Activated naive CD4-positive, alpha-beta T cell (primary cell): ENCODE measurements around the gene CELF4.

Experiments used
- DNase-seq, 4 experiments: peaks; one replicate each; lab custom pipeline; 2025; lab: John Stamatoyannopoulos, UW

The CELF4 gene

DNA sequence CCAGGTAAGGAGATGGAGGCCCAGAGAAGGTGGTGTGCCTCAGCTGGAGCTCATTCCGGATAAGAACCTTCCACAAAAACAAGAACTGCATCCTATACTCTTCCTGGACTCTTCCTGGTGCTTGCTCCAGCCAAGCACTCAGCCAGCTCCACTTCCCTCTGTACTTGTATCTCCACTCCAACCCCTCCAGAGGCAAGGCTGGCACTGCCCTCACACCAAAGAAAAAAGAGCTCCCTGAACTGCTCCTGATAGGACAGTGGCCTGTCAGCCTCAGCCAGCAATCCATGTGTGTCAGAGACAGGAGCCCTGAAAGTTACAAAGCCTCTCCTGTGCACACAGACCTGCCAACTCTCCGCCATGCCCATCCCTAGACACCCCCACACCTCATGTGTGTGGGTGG lies 248.1 kb downstream of the CELF4 start:
- no peak for DNase-seq

- no peak for DNase-seq
Measured at GRCh38 chr18:37316468-37316867, 249.1 kb downstream of the CELF4 start.

DNA sequence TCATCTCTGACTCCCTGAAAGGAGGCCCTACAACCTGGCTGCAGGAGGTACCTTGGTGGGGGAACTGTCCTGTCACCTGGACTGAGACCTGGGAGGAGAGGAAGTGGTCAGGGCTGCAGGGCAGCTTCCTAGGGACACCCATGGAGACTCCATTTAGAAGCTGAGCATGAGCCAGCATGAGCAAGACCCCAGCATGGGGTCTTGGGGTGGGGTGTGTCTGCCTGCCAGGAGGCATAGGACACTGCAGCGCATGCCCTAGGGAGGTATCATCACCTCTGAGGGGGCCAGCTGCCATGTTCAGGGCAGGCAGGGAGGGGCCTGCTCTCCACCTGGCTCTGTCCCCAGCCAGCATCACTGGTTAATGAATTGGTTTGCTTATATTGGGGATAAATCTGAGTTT lies 249.7 kb downstream of the CELF4 start:
- DNase-seq = no peak

DNA sequence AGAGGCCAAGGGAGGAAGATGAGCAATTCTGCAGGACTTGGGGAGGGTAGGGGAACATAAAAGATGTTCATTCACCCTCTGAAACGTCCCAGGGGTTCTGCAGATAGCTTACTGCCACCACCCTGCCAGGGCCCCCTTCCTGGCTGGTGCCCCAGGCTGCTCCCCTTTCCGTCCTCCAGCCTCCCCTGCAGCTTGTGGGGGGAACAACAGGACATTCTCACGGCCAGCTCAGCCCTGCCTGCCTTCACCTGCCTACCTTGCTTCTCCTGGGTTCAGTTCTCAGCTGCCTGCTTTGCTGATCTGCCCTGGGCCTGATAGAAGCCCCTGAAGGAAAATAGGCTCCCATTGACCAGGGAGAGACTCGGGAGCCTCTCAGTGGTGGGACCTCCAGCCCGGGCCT lies 251.1 kb downstream of the CELF4 start:
- no peak for DNase-seq

DNA sequence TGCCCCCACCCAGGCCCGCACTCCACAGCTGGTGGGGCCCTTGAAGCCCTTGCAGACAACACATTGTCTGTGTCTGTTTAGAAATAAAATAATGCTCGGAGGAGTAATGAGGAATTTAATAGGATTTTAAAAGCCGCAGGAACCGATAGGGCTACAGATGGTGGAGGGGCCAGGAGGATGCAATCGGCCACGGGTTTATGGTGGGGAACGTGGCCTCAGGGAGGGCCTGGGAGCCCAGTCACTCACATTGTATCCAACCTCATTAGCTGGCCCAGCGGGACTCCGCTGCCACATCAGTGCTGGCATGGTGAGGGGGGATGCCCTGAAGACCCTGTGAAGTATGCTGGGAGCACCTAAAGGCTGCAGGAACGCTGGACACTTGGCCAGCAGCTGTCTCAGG lies 252.0 kb downstream of the CELF4 start:
- no peak for DNase-seq

DNA sequence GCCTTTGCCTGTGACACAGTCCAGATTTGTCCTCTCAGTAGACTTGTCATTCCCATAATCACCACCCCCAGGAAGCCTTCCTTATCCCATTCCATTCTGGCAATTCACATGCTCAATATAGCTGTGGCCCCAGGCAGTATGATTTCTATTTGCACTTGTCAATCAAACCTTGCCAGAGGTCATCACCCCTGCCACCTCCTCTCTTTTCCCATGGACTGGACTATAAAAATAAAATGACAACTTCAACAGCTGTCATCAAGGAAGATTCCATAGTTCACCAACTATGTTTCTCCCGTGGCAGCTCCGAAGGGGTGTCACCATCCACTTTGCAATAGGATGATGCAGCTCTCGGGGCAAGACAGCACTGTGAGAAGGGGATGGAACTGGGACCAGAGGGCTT lies 255.7 kb downstream of the CELF4 start:
- DNase-seq = no peak

- DNase-seq = no peak
Measured at GRCh38 chr18:37309059-37309458, 256.5 kb downstream of the CELF4 start.

- no peak for DNase-seq
Measured at GRCh38 chr18:37307181-37307580, 258.4 kb downstream of the CELF4 start.

DNA sequence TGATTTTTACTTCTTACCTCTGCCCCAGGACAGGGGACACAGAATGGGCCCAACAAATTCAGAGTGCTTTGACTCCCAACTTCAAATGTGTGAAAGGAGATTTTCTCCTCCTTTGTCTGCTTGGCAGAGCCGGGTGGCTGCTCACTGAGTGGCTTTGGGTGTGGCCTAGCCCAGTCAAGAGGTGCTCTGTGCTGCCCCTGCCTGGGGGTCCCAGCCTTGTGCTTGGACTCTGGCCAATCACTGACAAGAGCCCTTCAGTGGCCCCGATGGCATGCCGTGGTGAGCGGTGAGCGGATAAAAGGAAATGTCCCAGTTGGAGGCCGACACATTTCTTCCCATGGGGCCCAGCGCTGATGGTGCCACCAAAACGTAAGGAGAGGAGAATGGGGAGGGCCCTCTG lies 259.2 kb downstream of the CELF4 start:
- DNase-seq = no peak

GRCh38 chr18:37305066-37305465 lies 260.5 kb downstream of the CELF4 start:
- DNase-seq = no peak

DNA sequence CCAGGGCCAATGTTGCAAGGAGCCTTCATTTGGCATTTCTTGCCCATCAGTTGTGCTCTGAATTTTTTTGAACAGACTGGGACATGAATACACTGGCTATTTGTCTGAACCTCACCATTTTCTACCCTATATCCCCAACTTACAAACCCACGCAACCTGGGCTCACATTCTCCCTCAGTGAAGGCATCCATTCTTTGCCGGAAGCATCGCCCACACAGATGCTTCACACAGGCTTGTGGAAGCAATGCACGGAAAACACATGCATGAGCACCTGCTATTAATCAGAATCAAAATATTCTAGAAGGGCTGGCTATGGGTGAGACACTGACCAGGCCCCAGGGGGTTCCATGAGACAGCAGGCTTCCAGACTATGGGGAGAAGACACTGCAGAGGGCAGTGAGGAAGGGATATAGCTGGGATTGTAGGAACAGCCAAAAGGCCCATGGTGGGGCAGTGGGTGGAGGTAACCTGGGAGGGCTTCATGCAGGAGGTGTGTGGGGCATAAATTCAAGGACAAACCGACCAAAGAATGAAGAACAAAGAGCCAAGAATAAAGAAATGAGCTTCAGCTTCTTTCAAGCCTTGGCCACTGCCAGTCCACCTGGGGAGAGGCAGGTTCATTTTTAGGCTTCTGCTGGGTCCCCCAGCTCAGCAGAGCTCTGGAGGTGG lies 261.5 kb downstream of the CELF4 start:
- no peak for DNase-seq

GRCh38 chr18:37303009-37303408 lies 262.6 kb downstream of the CELF4 start:
- no peak for DNase-seq

GRCh38 chr18:37302519-37302918 lies 263.1 kb downstream of the CELF4 start:
- DNase-seq = no peak

DNA sequence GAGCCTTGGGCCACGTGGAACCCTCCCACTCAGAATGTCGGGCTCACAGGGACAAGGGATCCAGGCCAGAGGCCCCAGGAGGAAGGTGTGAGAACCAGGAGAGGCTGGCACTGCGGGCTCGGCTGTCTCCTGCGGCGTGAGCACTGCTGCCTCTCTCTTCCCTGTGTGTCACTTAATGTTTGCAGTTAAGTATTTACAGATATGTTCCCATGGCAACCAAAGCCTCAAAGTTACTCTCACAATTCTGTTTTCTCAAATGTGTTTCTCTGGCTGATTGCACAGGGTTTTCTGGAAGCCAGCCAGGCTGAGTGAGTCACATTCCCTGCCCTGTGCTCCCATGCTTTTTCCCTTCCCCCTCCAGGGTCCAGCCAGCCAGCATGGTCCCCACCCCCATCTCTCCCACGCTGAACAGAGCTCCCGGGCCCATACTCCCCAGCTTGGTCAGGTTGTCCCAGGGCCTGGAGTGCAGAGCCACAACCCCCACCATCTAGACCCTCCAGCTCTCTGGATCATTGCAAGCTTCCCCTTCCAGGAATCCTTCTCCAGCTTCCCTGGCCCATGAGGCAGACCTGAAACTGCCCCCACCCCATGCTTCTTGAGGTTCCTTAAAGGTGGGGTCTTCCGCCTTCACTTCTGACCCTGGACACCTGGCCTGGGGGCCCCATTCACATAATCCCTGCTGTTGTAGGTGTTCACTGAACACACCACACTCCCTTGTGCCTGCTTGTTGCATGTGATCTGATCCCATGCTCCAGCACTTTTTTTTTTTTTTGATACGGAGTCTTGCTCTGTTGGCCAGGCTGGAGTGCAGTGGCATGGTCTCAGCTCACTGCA lies 265.9 kb downstream of the CELF4 start:
- DNase-seq = no peak

- DNase-seq = no peak
Measured at GRCh38 chr18:37298816-37299215, 266.8 kb downstream of the CELF4 start.

DNA sequence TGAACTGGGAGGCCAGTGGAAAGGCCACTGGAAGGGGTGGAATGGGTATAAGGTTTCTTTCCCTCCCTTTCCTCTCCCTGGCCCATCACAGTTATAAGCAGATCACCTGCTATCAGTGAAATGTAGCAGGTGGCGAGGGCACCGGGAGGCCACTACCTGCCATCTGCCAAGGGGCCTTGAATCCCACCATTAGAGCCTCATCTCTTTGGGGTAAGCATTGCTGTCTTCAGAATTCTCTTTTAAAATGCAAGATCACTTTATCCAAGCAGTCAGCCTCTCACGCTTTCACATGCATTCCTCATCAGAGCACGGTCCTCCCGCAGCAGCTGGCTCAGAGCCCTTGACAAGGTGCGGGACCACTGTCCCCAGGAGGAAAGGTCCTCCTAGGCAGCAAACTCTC lies 268.5 kb downstream of the CELF4 start:
- no peak for DNase-seq

- no peak for DNase-seq
Measured at GRCh38 chr18:37294951-37295350, 270.6 kb downstream of the CELF4 start.

DNA sequence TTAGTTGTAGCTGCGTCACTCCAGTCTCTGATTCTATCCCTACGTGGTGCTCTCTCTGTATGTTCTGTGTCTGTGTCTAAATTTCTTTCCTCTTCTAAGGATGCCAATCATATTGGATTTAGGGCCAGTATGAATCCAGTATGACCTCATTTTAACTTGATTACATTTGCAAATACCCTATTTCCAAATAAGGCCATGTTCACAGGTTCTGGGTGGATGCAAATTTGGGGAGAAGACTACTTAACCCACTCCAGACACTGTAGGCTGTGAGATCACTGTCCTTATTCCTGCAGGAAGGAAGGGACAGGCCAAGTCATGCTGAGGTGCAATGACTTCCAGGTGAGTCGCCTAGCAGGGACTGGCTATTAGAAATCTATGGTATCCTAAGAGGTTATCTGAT lies 272.2 kb downstream of the CELF4 start:
- DNase-seq = no peak

- no peak for DNase-seq
Measured at GRCh38 chr18:37289423-37289822, 276.2 kb downstream of the CELF4 start.

DNA sequence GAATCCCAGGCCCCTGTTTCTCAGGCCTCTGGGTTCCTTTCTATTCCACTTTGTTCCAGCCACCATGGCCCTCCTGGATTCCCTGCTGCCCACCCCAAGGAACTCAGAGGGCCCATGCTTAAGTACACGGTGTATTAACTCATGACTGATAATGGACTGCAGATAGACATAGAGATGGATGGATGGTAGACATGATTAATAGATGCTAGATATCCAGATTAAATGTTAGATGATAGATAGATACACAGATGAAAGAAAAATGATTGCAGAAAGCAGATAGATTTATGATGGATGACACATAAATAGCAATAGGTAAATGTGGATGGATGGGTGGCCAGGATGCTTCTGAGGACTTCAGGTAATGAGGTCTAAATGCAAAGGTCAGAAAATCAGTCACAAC lies 278.0 kb downstream of the CELF4 start:
- DNase-seq = no peak

DNA sequence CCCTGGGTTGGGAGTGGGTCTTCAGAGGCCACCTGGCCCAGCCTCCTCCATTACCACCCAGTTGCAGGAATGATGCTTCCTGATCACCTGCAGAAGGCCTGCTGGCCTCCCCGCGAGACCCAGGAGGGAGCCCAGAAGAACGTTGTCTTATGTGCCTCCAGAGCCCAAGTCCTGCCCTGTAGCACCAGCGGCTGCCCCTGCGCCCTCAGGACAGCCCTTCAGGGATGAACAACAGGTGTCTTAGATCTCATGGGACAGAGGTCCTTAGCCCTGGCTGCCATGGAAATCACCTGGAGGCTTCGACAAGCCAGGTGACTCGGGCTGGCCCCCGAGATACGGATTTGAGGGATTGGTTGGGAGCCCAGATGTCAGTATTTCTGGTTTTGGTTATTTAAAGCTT lies 278.8 kb downstream of the CELF4 start:
- no peak for DNase-seq

DNA sequence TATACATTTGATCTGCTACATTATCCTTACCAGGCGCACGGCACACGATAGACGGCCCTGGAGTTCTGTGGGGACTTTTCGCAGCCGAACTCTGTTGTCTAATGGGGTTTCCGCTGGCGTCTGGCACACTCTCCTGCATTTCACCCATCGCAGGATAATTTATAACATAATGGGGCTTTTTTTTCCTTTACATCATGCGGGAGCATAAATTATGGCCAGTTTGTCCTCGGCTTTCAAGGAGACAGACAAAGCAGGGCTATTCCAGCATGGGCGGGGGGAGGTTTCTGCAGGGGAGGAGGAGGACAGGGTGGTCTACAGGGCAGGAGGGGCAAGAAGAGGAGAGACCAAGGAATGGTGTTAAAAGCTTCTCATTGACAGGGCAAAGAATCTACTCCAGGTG lies 279.8 kb downstream of the CELF4 start:
- DNase-seq = no peak

DNA sequence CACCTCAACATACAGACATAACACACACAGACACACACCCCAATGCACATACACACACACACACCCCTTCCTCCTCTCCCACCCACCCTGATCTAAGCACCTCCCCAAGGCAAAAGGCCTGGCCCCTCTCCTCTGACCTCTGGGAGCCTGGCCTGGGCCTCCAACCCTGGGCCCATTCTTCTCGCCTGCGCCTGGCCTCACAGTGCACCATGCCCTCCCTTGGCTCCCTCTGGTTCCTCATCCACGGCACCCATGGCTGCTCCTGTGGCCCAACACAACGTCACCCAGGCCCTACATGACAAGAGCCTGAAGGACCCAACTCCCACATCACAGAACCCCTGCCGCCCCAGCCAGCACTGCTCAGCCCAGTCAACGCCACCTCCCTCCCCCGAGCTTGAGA lies 281.3 kb downstream of the CELF4 start:
- no peak for DNase-seq
